T47D (cell line): ENCODE measurements around the gene TRAK1.

Experiments used
- DNase-seq, 2 experiments: peaks; one replicate each; pipeline versions ENCODE4 v3.0.0 to v3.0.0-alpha.2; 2011 to 2012; ENCODE audit warnings: low read depth in 1 of 2, low spot score in 1 of 2
- JUND ChIP-seq: IDR thresholded peaks from 2 replicates; pipeline ENCODE4 v1.6.1; 2012; ENCODE audit warnings: low read depth
- in situ Hi-C: cut with HindIII; loops from 2 replicates; pipeline ENCODE4 v1.10.0; 2016; ENCODE audit warnings: low sequenced_read_pairs, low pct_unique_long_range_greater_than_20kb

Gene TRAK1

GRCh38 chr3:42057561-42058211, 33.5 kb upstream of the TRAK1 start:
- DNase-seq: no peak
- in situ Hi-C loops: no loop called here
- TF ChIP-seq JUND: no peak

DNA sequence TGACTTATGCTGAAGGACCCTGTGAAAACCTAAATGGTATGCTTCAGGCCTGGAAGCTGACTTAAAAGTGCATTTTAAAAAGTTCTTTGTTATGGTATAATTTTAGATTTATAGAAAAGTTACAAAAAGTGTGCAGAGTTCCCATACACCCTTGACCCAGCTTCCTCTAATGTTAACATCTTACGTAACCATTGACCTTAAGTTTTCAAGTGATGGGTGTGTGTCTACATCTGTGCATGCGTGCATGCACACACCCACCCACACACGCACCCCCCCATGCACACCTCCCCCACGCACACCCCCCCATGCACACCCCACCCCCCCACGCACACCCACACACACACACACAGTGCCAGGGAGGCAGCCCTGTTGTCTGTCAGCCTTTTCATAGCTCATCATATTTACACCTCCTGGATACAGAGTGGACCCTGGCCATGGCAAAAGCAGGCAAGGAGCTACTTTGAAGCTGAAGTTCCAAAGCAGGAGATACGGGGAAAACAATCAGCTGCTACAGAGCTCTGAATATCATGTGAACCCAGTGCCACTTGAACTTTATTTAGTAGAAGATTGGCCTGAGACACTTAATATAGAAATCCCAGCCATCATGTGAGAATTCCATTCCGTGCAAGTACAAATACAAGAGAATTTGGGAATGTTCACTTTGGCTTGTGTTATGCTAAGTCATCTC, 30.0 kb upstream of the TRAK1 start:
- in situ Hi-C loops: no loop called here
- no peak for TF ChIP-seq JUND
- DNase-seq: no peak

DNA sequence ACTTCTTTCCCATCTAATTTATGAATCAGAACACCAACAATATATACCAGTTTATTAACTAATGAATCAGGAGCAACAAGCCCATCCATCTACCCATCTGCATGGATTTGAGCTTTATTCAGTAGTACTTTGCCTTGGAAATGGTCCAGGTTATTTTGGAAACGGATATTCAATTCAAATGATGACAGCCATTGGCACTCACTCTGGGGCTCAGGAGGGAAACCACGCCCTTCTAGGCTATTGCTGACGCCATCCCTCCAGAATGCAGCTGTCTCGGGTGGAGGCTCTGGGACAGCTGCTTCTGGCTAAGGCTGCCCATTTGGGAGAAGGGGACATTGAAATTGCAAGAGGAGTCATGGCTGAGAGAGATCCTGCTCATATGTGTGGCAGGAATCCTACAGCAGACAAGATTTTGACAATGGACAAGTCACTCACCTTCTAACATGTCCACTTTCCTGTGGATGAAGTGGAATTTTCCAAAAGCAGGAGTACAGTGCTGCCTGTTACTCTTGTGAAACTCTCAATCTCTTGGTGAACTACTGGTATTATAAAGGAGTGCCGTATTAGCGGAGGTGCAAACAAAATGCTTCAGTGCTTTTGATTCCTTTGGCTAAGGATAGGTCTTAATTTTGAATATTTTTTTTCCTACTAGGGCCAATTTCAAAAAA, 29.3 kb upstream of the TRAK1 start:
- in situ Hi-C loops: no loop called here
- DNase-seq: peak in 1 of 2 experiments; percentile 42
- TF ChIP-seq JUND: no peak

DNA sequence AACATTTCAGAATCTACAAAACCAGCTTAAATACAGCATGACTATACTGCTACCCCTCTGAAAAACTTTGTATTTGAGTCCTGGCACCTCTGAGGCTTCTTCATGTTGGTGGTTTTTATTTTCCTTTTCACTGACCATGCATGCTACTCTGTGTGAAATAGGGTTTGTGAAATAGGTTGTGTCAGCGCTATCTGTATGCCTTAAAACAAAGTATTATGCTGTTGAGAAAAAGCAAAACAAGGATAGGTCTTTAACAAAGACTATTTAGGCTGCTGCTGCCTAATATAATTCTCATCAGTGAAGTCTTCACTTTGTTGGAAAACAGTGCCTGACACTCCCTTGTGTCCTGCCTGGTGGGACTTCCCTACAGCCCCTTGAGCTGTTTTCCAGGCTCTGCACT, 28.7 kb upstream of the TRAK1 start:
- in situ Hi-C loops: no loop called here
- DNase-seq: no peak
- TF ChIP-seq JUND: no peak

- TF ChIP-seq JUND: no peak
- in situ Hi-C loops: no loop called here
- DNase-seq: no peak
Measured at GRCh38 chr3:42063888-42064287, 27.3 kb upstream of the TRAK1 start.

GRCh38 chr3:42066516-42067181, 24.5 kb upstream of the TRAK1 start:
- no peak for DNase-seq
- TF ChIP-seq JUND: no peak
- in situ Hi-C loops: no loop called here

DNA sequence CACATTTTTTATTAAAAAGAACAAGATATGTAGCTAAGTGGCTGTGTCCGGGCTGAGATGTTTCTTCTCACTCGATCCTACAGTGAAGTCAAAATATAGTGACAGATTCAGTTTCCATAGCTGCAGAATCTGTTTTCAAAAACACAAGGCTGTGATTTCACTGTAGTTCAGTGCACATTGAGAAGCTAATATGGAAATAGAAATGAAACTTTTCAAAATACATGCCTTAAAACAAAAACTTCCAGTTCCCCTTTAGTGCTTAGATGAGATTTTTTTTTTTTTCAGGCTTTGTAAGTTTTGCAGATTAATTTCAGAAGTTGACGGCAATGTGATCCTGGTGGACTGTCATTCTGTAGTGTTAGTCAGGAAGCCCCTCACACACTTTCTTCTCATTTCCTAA, 23.8 kb upstream of the TRAK1 start:
- TF ChIP-seq JUND: no peak
- DNase-seq: no peak
- in situ Hi-C loops: no loop called here

GRCh38 chr3:42068303-42069088, 22.7 kb upstream of the TRAK1 start:
- in situ Hi-C loops: no loop called here
- DNase-seq: no peak
- TF ChIP-seq JUND: no peak

- DNase-seq: no peak
- no peak for TF ChIP-seq JUND
- in situ Hi-C loops: no loop called here
Measured at GRCh38 chr3:42070089-42070488, 21.1 kb upstream of the TRAK1 start.

DNA sequence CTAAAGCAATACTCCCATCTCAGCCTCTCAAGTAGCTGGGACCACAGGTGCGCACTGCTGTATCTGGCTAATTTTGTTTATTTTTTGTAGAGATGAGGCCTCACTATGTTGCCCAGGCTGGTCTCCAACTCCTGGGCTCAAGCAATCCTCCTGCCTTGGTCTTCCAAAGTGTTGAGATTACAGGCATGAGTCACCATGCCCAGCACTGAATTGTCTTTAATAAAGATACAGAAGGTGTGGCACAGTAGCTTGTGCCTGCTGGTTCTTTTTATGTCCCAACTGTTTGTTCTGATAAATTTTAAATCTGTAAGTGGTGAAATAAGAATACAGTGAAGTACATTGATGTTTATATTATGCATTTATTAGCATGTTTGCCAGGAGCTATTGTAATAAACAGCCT, 20.6 kb upstream of the TRAK1 start:
- in situ Hi-C loops: no loop called here
- TF ChIP-seq JUND: no peak
- DNase-seq: no peak

DNA sequence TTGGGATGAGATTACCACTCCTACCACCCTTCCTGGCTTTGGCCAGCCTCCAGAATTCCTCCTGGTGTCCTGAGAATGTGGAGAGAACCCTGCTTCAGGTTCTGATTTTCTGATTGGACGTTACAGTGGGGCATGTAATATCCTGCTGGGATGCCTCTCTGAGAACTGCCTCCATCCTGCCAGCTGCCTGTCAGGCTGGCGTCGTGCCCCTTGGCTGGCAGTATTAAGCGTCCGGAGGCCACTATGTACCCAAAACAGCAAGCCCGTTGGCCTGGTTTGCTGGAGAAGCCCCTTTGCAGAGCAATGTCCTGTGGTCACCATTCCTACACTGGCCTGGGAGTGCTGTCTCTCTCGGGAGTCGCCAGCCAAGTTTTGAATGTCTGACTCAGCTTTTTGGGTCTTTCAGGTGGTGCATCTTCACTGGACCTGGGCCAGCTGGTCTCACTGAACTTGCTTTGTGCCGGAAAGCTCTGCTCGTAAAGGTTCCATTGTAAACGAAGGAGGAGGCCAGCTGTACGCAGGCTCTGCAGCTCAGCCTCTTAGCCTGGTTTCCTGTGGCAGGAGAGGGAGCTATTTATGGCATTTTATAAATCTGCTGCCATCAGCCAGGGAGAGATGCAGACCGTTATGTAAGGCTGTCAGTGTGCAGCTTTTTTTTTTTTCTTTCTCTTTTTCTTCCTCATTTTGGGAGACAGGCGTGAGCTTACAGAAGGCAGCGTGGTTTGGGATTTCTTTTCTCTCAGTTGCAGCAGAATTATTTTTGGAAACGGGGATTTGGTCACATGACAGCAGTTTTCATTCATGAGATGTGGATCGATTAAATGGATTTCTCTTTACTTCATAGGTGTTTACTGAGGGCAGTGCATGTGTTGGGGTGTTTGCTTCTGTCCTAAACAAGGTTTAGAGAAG, 19.0 kb upstream of the TRAK1 start:
- DNase-seq: peak; percentile 47 to 82
- in situ Hi-C loops: no loop called here
- TF ChIP-seq JUND: no peak

GRCh38 chr3:42072831-42073301, 18.3 kb upstream of the TRAK1 start:
- TF ChIP-seq JUND: no peak

More at GRCh38 chr3:42072831-42073301, 18.3 kb upstream of the TRAK1 start:
- in situ Hi-C loops: no loop called here
- DNase-seq: no peak
